Muscle layer of duodenum (tissue), 2 donors: ENCODE measurements around the gene C1orf232.

Experiments
- H3K27ac ChIP-seq: one replicate; pipeline ENCODE4 v1.7.0; 2013; ENCODE audit warnings: mild to moderate bottlenecking, low read length
- H3K27me3 ChIP-seq: one replicate; pipeline ENCODE4 v1.7.0; 2013; ENCODE audit warnings: low read depth, mild to moderate bottlenecking, control low read depth, low read length
- H3K36me3 ChIP-seq, 2 donors: one replicate each; pipeline ENCODE4 v1.7.0; 2013; ENCODE audit warnings: low read length in 2 of 2, control low read depth in 1 of 2, mild to moderate bottlenecking in 1 of 2; ENCODE audit not compliant: insufficient read depth in 2 of 2, control insufficient read depth in 1 of 2
- H3K4me1 ChIP-seq, 2 donors: one replicate each; pipeline ENCODE4 v1.7.0; 2013; ENCODE audit warnings: low read length in 2 of 2, mild to moderate bottlenecking in 2 of 2, control low read depth in 1 of 2, moderate library complexity in 1 of 2; ENCODE audit not compliant: insufficient read depth in 2 of 2, control insufficient read depth in 1 of 2
- H3K4me3 ChIP-seq, 2 donors: one replicate each; pipeline ENCODE4 v1.7.0; 2013; ENCODE audit warnings: low read length in 2 of 2, low read depth in 1 of 2, mild to moderate bottlenecking in 1 of 2
- H3K9me3 ChIP-seq, 2 donors: one replicate each; pipeline ENCODE4 v1.7.0; 2013; ENCODE audit warnings: low read length in 2 of 2, control low read depth in 1 of 2, mild to moderate bottlenecking in 1 of 2; ENCODE audit not compliant: control insufficient read depth in 1 of 2
- donor health status: healthy.

Gene C1orf232

DNA sequence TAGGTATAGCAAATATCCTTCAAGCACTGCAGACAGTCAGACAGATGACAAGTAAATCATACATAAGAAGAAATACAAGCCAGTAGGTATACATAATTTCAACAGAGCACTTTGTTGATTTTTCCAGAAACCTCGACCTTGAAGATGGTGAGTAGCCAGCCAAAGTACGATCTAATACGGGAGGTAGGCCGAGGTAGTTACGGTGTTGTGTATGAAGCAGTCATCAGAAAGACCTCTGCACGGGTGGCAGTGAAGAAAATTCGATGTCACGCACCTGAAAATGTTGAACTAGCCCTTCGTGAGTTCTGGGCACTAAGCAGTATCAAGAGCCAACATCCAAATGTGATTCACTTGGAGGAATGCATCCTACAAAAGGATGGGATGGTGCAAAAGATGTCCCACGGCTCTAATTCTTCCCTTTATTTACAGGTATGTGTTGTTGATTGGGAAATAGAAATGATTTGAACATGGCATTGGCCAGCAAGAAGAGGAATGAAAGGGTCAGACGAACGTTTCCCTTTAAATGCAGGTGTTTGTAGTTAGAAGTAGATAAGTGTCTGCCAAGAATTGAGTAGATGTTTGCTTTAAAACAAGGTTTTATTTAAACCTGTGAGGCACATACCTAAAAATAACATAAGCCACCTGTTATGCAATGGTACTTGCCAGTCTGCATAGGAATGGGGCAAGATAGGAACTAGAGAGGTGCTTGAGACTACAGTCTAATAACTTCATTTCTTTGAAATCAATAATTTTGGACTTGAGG, 54.4 kb downstream of the C1orf232 start:
- H3K9me3 ChIP-seq = no peaks in the 10 kb centered on the region
- H3K27me3 ChIP-seq = no peaks in the 10 kb centered on the region
- H3K4me3 ChIP-seq = no peak overlapping the region
- peaks cover 18 to 21% of the 10 kb centered on the region in 2 donors for H3K36me3 ChIP-seq
- H3K27ac ChIP-seq = peak overlapping the region; percentile 2
- H3K4me1 ChIP-seq = peaks cover 14 to 24% of the 10 kb centered on the region in 2 donors
